HG03095 (cell line): ENCODE data around the gene CELF4.

ENCODE experiments used
- ATAC-seq: cut with Tn5 transposase; IDR thresholded peaks from one replicate; pipeline ENCODE4 v1.9.1; 2021; ENCODE audit warnings: moderate library complexity; ENCODE audit not compliant: unreplicated experiment

CELF4 gene

DNA sequence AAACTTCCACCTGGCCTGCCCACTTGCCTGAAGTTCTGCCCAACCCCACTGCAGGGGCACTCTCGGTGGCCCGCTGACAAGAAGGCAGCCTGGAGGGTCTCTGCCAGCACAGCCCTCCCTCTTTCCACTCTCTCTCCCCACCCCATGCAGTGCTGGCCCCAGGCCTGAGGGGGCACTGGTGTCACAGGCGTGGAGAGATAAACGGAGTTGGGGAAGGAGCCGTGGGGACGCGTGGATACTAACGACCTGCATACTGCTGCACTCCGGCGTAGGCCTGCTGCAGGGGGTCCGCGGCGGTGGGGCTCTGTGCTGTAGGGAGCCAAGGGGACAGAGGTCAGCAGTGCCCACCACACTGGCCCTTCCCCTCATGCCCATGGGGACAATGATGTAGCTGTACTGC, 299.3 kb downstream of the CELF4 start:
- no peak for ATAC-seq

DNA sequence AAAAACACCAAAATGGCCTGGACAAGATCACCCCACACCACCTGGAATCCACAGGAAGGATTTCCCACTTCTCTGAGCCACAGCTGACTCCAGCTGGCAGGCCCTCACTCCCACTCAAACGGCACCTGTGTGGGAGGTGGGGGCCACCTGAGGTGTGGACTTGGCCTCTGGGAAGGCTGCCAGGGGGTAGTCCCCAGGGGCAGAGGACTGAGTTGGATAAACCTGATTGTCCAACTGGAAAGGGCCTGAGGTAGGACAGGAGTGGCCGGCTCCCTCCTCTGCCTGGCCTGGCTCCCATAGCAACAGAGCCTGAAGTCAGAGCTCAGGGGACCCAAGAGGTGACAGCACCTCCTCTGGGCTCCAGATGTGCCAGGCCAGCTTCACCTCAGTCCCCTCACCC, 300.2 kb downstream of the CELF4 start:
- no peak for ATAC-seq

DNA sequence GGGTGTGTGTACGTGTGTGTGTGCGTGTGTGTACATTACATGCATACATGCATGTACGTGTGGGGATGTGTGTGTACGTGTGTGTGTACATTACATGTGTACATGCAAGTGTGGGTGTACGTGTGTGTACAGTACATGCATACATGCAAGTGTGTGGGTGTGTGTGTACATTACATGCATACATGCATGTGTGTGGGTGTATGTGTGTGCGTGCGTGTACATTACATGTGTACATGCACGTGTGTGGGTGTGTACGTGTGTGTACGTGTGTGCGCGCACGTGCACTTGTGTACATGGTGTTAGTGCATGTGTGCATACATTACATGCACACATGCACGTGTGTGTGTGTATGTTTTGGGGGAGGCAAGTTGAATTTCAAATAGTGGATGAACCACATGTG, 300.6 kb downstream of the CELF4 start:
- no peak for ATAC-seq

- no peak for ATAC-seq
Measured at GRCh38 chr18:37261988-37262387, 303.6 kb downstream of the CELF4 start.

- ATAC-seq, result no peak
Measured at GRCh38 chr18:37261246-37261840, 304.3 kb downstream of the CELF4 start.

DNA sequence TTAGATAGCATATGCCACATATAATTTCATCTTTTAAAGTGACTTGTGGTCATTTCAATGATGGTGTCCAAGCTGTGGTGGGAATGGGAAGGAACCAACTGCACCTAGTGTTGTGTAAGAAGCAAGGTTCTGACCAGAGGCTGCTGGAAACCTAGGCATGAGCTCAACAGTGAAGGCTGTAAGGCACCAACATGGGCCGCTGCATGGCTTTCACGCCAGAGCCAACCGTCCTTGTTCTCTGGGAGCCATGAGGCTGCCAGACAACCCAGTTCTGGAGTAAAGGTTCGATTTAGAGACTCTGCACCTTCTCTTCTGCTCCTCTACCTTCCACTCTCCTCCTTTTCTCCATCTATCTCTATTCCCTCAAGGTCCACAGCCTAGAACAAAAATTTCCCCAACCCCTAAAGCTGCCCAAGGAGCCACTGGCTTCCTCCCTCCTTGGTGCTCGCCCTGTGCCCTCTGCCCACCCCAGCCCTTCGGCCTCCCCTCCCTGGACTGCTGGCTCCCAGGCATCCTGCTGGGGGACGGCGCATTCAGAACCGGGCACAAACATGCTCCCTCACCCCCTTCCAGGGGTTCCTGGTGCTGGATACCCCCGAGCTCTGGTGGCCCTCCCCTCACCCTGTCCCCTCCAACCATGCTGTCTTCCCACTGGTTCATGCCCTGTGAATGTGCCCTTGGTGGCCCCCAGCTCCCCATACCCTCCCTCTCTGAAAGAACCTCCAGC, 305.1 kb downstream of the CELF4 start:
- no peak for ATAC-seq

- ATAC-seq, result no peak
Measured at GRCh38 chr18:37259711-37260110, 305.9 kb downstream of the CELF4 start.

DNA sequence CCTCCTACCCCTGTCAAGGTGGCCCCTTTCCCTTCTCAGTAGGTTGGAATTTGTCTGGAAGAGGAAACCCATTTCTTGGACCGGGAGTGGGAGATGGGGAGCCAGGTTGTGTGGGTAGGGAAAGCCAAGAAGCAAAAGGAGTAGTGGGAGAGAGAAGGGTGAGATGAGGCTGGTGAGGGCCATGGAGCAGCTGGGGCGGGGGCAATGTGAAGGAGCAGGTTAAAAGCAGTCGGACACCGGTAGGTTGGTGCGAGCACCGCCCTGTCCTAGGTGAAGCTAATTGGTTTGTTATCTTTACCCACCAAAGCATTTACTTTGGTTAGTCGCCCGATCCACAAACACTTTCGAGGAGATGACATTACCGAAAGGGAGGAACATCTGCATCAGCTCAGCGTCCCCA, 306.8 kb downstream of the CELF4 start:
- ATAC-seq, result no peak

DNA sequence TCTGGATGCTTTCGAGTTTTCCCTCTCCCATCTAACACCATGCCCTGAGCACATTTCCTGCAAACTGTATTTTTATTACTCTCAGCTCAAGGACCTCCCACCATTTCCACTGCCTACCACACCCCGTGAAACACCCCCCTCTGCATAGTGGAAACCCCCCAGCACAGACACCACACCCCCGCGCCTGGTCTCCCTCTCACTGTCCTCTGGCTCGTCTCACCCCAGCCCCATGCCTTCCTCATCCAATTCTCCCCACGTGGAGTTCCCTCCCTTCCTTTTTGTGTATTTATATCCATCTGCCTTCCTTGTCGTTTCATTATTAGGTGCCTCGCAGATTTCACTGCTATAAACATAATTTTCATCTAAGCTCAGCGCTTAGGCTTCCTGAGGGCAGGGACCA, 307.5 kb downstream of the CELF4 start:
- no peak for ATAC-seq

GRCh38 chr18:37254973-37255372, 310.6 kb downstream of the CELF4 start:
- ATAC-seq, result no peak

DNA sequence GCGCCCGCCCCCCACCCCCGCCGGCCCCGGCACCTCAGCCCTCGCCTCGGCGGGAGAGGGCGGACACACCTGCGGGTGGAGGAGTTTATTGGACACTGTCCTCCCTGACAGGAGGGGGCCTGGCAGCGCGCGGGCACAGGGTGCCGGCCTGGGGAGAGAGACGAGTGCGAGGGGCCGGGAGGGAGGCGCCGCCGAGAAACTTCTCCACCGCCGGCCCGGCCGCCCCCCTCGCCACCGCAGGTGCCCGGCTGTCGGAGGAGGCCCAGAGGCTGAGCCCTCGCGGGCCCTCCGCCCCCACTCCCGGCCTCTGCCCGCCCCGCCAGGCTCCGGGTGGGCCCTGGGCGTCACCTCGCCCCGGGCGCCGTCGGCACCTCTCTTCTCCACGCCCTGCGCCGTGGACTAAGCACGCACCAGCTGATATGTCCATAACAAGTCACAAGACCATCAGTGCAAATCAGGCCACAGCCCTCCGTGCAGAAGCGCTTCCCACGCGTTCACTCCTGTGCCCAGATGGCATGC, 311.3 kb downstream of the CELF4 start:
- no peak for ATAC-seq

GRCh38 chr18:37253394-37254235, 312.0 kb downstream of the CELF4 start:
- ATAC-seq, result no peak

GRCh38 chr18:37252854-37253393, 312.7 kb downstream of the CELF4 start:
- ATAC-seq, result no peak

DNA sequence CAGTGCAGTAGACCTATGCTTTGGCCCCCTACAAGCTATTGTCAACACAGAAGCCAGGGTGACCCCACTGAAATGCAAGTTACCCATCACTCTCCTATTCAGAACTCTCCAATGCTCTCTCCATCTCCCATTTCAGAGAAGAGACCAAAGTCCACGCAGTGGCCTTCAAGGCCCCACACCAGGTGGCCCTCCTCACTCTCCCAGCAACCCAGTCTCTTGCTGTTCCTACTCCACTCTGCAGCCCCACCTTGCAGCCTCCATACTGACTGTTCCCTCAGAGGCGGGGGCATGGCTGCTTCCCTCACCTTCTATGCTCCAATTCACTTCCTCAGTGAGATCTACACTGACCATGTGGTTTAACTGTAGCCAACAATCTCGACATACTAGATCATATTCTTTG, 313.3 kb downstream of the CELF4 start:
- ATAC-seq, result no peak

- ATAC-seq, result no peak
Measured at GRCh38 chr18:37251679-37252078, 313.9 kb downstream of the CELF4 start.

DNA sequence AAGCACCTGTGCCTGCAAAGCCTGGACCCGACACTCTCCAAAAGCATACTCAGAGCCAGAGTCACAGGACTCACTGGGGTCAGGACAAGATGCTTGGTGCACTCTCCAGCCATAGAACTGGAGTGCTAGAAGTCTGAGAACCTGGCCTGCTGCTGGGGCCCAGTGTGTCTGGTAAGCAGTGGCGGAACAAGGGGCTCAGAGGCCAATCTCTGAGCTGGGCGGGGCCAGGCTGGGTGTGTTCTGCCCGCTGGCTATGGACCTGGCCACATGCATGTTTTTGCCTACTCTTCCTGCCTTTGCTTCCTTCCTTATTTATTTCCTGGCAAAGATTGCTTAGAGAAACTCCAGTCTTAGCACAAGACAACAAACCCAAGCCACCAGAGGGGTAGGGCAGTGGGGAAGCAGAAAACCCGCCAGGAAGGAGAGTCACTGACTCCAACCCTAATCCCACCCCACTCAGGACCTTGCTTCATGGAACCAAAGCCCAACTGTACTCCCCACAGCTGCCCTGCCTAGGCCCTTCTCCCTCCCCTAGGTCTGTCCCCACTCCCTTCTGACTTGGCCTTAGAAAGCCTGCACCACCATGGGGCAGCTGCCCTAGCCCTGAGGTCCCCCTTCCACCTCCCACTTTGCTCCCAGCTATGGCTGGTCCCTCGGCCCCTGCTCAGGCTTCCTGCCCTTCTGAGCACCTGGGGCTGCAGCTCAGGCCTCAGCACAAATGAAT, 315.5 kb downstream of the CELF4 start:
- no peak for ATAC-seq

GRCh38 chr18:37249171-37249886, 316.3 kb downstream of the CELF4 start:
- no peak for ATAC-seq

- ATAC-seq, result no peak
Measured at GRCh38 chr18:37248281-37248680, 317.3 kb downstream of the CELF4 start.

DNA sequence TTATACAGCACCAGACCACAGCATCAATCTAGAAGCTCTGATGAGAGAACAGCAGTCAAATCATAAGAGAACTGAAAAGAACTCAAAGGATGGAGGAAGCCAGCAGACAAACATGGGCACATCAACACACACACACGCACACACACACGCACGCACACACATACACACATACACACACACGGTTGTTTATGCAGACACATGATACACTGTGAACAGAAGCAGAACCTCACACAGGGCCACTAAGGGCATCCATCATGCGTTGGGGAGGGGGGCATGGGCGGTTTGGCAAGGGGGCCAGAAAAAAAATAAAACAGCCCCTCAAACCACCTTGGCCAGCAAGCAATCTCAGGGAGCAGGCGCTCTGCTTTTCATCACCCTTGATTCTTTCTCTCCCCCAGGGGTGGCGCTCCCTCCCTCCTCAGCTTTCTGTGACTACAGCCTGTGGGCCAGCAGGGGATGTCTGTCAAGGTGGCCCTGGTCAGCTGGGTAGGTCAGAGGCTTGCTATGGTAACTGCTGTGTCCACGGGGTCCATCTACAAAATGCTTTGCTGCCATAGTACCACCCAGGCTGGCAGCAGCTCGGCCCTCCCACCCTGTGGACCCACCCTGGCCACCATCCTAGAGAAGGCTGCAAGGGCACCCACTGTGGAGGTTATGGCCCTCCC, 318.0 kb downstream of the CELF4 start:
- ATAC-seq, result no peak
